Lung (tissue), 12 donors: ENCODE data around the gene SYNE1. TPM values are rescaled to one million over a fixed set of nuclear protein-coding genes. Genes with fewer than 3 reads are reported as not detected.

Experiments used
- ATAC-seq: fragments of 200-7000 bp; cut with Tn5 transposase; one replicate; pipeline ENCODE4 v1.9.1; 2020; ENCODE audit warnings: moderate number of reproducible peaks; ENCODE audit not compliant: insufficient read depth, low FRiP score
- DNase-seq, 3 donors: peaks; one replicate each; pipeline ENCODE4 v3.0.0-alpha.2; 2013 to 2017
- H3K27ac ChIP-seq, 2 donors: one replicate each; pipeline ENCODE4 v1.5.1; 2013; ENCODE audit warnings: mild to moderate bottlenecking in 2 of 2, moderate library complexity in 2 of 2, control low read depth in 1 of 2, inconsistent platforms in 1 of 2, low read depth in 1 of 2, low read length in 1 of 2
- H3K27me3 ChIP-seq, 3 donors: one replicate each; pipeline ENCODE4 v1.5.1; 2013; ENCODE audit warnings: low read length in 2 of 3; ENCODE audit not compliant: control insufficient read depth in 3 of 3, insufficient read depth in 3 of 3
- H3K36me3 ChIP-seq, 4 donors: one replicate each; pipeline ENCODE4 v1.5.1; 2013; ENCODE audit warnings: low read length in 4 of 4, mild to moderate bottlenecking in 1 of 4, moderate library complexity in 1 of 4; ENCODE audit not compliant: control insufficient read depth in 4 of 4, insufficient read depth in 4 of 4
- H3K4me1 ChIP-seq, 5 donors: one replicate each; pipeline ENCODE4 v1.5.1; 2013; ENCODE audit warnings: low read length in 5 of 5, mild to moderate bottlenecking in 2 of 5, moderate library complexity in 1 of 5; ENCODE audit not compliant: control insufficient read depth in 5 of 5, insufficient read depth in 5 of 5
- H3K4me3 ChIP-seq: one replicate; pipeline ENCODE4 v1.5.1; 2013; ENCODE audit warnings: mild to moderate bottlenecking, control low read depth, moderate library complexity
- H3K9ac ChIP-seq, 2 donors: one replicate each; pipeline ENCODE4 v1.5.1; 2013; ENCODE audit warnings: low read length in 2 of 2, control low read depth in 1 of 2; ENCODE audit not compliant: insufficient read depth in 1 of 2
- H3K9me3 ChIP-seq, 4 donors: one replicate each; pipeline ENCODE4 v1.5.1; 2013; ENCODE audit warnings: low read length in 3 of 4, mild to moderate bottlenecking in 1 of 4, moderate library complexity in 1 of 4; ENCODE audit not compliant: control insufficient read depth in 4 of 4, insufficient read depth in 3 of 4
- CTCF ChIP-seq: IDR thresholded peaks from 2 replicates; pipeline ENCODE4 v1.5.1; 2012; ENCODE audit warnings: mild to moderate bottlenecking; ENCODE audit errors: control extremely low read depth, extremely low read depth
- WGBS, 2 donors: extraction: QIAGEN DNeasy Blood & Tissue Kit; methylation state at CpG; one replicate each; pipeline ENCODE4 v1.1.7; 2013; 5-methylcytosine and 5-hydroxymethylcytosine counted together
- polyA plus RNA-seq, 2 donors: library from polyadenylated mRNA; stranded (reverse); fragments of 200-250 nt; gene quantifications; one replicate each; pipeline ENCODE4 v1.2.1, GENCODE V29; 2013
- total RNA-seq, 2 donors: library from RNA; depleted of rRNA in 1 of 2; stranded (reverse); fragments of >200 nt in 1 of 2; gene quantifications; one replicate each; pipeline ENCODE4 v1.2.1, GENCODE V29; 2014 to 2021
- donor health status: control.
- donor health status: control.
- donor health status: Bipolar disorder and iron deficiency.
- donor health status: healthy.
- donor health status: DM: yes; HTN: yes; CAD: no.

SYNE1 gene
- total and polyA plus RNA-seq, 4 donors: 26.4 to 352 (median 131) TPM

- Histone ChIP-seq H3K9ac (no peak overlapping the region), H3K36me3 (peaks cover 26 to 34% (median 27%) of the 10 kb centered on the region in 4 donors), H3K4me1 (peaks cover 0 to 6% (median 5%) of the 10 kb centered on the region in 5 donors), H3K4me3 (no peak overlapping the region), H3K27me3 (no peaks in the 10 kb centered on the region), H3K27ac (peak overlapping the region; percentile 84 to 89), H3K9me3 (no peaks in the 10 kb centered on the region)
- 43 to 59% methylated on average over 9 of the region's 9 CpGs for WGBS, 2 donors
- TF ChIP-seq CTCF: no peak
- DNase-seq (peak; percentile 18 to 72 (median 71)), ATAC-seq (peak; percentile 68)
These were observed 507.4 kb downstream of the SYNE1 start for GRCh38 chr6:152129691-152130151.

GRCh38 chr6:152127432-152128165 is 509.6 kb downstream of the SYNE1 start:
- H3K36me3 ChIP-seq: peaks cover 21 to 33% (median 25%) of the 10 kb centered on the region in 4 donors
- H3K9me3 ChIP-seq: no peaks in the 10 kb centered on the region
- peak overlapping the region in 1 of 2 donors; percentile 37 for H3K27ac ChIP-seq
- H3K4me3 ChIP-seq: no peak overlapping the region
- peaks cover 0 to 6% (median 5%) of the 10 kb centered on the region in 5 donors for H3K4me1 ChIP-seq
- H3K9ac ChIP-seq: no peak overlapping the region
- H3K27me3 ChIP-seq: no peaks in the 10 kb centered on the region
- WGBS, 2 donors: 81 to 84% methylated on average over 8 of the region's 8 CpGs
- ATAC-seq (no peak), DNase-seq (no peak)
- TF ChIP-seq CTCF: no peak

- Histone ChIP-seq H3K9ac (no peak overlapping the region), H3K27ac (no peak overlapping the region), H3K4me1 (peaks cover 0 to 6% (median under 1%) of the 10 kb centered on the region in 5 donors), H3K9me3 (no peaks in the 10 kb centered on the region), H3K27me3 (no peaks in the 10 kb centered on the region), H3K36me3 (peaks cover 25 to 33% (median 30%) of the 10 kb centered on the region in 4 donors), H3K4me3 (no peak overlapping the region)
- peak; percentile 67 for TF ChIP-seq CTCF
- peak; percentile 55 for ATAC-seq
- DNase-seq: peak in 2 of 3 donors; percentile 47 to 58
- 62 to 72% methylated on average over 3 of the region's 3 CpGs for WGBS, 2 donors
These were observed 512.6 kb downstream of the SYNE1 start for GRCh38 chr6:152124429-152125074.
